B cell (primary cell): Measurements from ENCODE around the gene CAPRIN1. TPM values are rescaled to one million over a fixed set of nuclear protein-coding genes. Genes with fewer than 3 reads are reported as not detected.

Experiments
- ATAC-seq: fragments of 200-7000 bp; cut with Tn5 transposase; one replicate; pipeline ENCODE4 v1.10.0; 2021; ENCODE audit warnings: low read depth, mild to moderate bottlenecking, moderate number of reproducible peaks, moderate library complexity
- CTCF ChIA-PET: fragments of 350-600 bp; sonication (Branson Sonifier 250); formaldehyde crosslinking; loops from one replicate; lab custom pipeline; 2021; ENCODE audit warnings: antibody characterized with exemption, inconsistent platforms; lab: Charles Lee
- POLR2A ChIA-PET: fragments of 350-600 bp; sonication (Branson Sonifier 250); formaldehyde crosslinking; loops from one replicate; lab custom pipeline; 2021; ENCODE audit warnings: antibody characterized with exemption; lab: Charles Lee
- DNase-seq: peaks from one replicate; pipeline ENCODE4 v3.0.0; 2013
- H2AFZ ChIP-seq: 2 replicates; pipeline ENCODE4 v1.6.1; 2012; ENCODE audit warnings: mild to moderate bottlenecking, low read depth, low read length; ENCODE audit not compliant: insufficient read depth, poor library complexity, severe bottlenecking
- H3K27ac ChIP-seq, 2 donors: 1 replicate in 1 of 2; 2 replicates in 1 of 2; pipeline ENCODE4 v1.5.1; 2012 to 2013; ENCODE audit warnings: low read length in 2 of 2, mild to moderate bottlenecking in 2 of 2, moderate library complexity in 1 of 2
- H3K27me3 ChIP-seq, 4 experiments: fragments of 200-600 bp in 1 of 4; sonication (generic) in 1 of 4; replicated peaks in 1 of 4; 1 replicate in 2 of 4; 2 replicates in 2 of 4; pipeline versions ENCODE4 v1.6.1 to v1.7.0; 2013 to 2016; ENCODE audit warnings: low read length in 3 of 4, mild to moderate bottlenecking in 2 of 4, mixed read lengths in 1 of 4, moderate library complexity in 1 of 4; ENCODE audit not compliant: insufficient read depth in 4 of 4, control insufficient read depth in 3 of 4; ENCODE audit errors: control extremely low read depth in 1 of 4
- H3K36me3 ChIP-seq, 2 experiments: replicated peaks in 1 of 2; 1 replicate in 1 of 2; 2 replicates in 1 of 2; pipeline versions ENCODE4 v1.6.1 to v1.7.1; 2013; ENCODE audit warnings: low read length in 1 of 2; ENCODE audit not compliant: insufficient read depth in 2 of 2, control insufficient read depth in 1 of 2; ENCODE audit errors: control extremely low read depth in 1 of 2, extremely low read depth in 1 of 2
- H3K4me1 ChIP-seq, 2 donors: fragments of 200-600 bp in 1 of 2; sonication (generic) in 1 of 2; 1 replicate in 1 of 2; 2 replicates in 1 of 2; pipeline versions ENCODE4 v1.5.1 to v1.6.1; 2013 to 2017; ENCODE audit warnings: low read length in 2 of 2; ENCODE audit not compliant: control insufficient read depth in 2 of 2, insufficient read depth in 2 of 2
- H3K4me2 ChIP-seq: replicated peaks from 2 replicates; pipeline ENCODE3; 2012; ENCODE audit warnings: mild to moderate bottlenecking, low read depth, low read length; ENCODE audit not compliant: poor library complexity, severe bottlenecking
- H3K4me3 ChIP-seq, 5 experiments: fragments of 200-600 bp in 1 of 5; sonication (generic) in 1 of 5; 1 replicate in 3 of 5; 2 replicates in 2 of 5; pipeline versions ENCODE4 v1.5.1 to v1.7.0; 2011 to 2016; ENCODE audit warnings: low read length in 4 of 5, mild to moderate bottlenecking in 4 of 5, low read depth in 2 of 5, control low read depth in 1 of 5, moderate library complexity in 1 of 5; ENCODE audit not compliant: insufficient read depth in 1 of 5; ENCODE audit errors: control extremely low read depth in 1 of 5, extremely low read depth in 1 of 5
- H3K79me2 ChIP-seq: fragments of 200-600 bp; sonication (generic); one replicate; pipeline ENCODE4 v1.6.0; 2016; ENCODE audit warnings: low read length; ENCODE audit not compliant: control insufficient read depth, insufficient read depth
- H3K9ac ChIP-seq: fragments of 200-600 bp; sonication (generic); 2 replicates; pipeline ENCODE4 v1.6.1; 2017; ENCODE audit warnings: mild to moderate bottlenecking, low read length, moderate library complexity
- H3K9me3 ChIP-seq, 3 donors: one replicate each; pipeline versions ENCODE4 v1.6.1 to v1.7.1; 2013; ENCODE audit warnings: low read length in 2 of 3; ENCODE audit not compliant: control insufficient read depth in 2 of 3, insufficient read depth in 1 of 3; ENCODE audit errors: control extremely low read depth in 1 of 3
- H4K20me1 ChIP-seq: 2 replicates; pipeline ENCODE4 v1.6.0; 2012; ENCODE audit warnings: mild to moderate bottlenecking, low read length; ENCODE audit not compliant: insufficient read depth, control insufficient read depth, poor library complexity, severe bottlenecking
- H3K27ac Mint-ChIP-seq: one replicate; pipeline ENCODE4 v1.8.0; 2021; ENCODE audit warnings: mixed read lengths
- H3K27me3 Mint-ChIP-seq: one replicate; pipeline ENCODE4 v1.8.0; 2021; ENCODE audit warnings: mixed read lengths
- H3K4me1 Mint-ChIP-seq: one replicate; pipeline ENCODE4 v1.8.0; 2021; ENCODE audit warnings: mixed read lengths
- H3K4me3 Mint-ChIP-seq: one replicate; pipeline ENCODE4 v1.8.0; 2021; ENCODE audit warnings: mixed read lengths
- H3K9me3 Mint-ChIP-seq: one replicate; pipeline ENCODE4 v1.8.0; 2022; ENCODE audit warnings: mixed read lengths; ENCODE audit not compliant: insufficient read depth
- CTCF ChIP-seq: fragments of 200-600 bp; IDR thresholded peaks from one replicate; pipeline ENCODE4 v1.8.0; 2022; ENCODE audit warnings: antibody characterized with exemption, mild to moderate bottlenecking
- EZH2 ChIP-seq: IDR thresholded peaks from 2 replicates; pipeline ENCODE4 v1.6.1; 2012; ENCODE audit warnings: borderline replicate concordance, low read depth, mild to moderate bottlenecking, moderate library complexity, low read length; ENCODE audit not compliant: insufficient read depth, poor library complexity, severe bottlenecking
- WGBS: methylation state at CpG from one replicate; pipeline ENCODE4 v1.1.5; 2013; ENCODE audit warnings: missing lambda C conversion rate; ENCODE audit not compliant: insufficient coverage; 5-methylcytosine and 5-hydroxymethylcytosine counted together
- intact Hi-C: fragments of 100-400 bp; cut with micrococcal nuclease; formaldehyde crosslinking; loops from one replicate; pipeline ENCODE4 v1.10.0; 2022
- polyA plus RNA-seq: library from polyadenylated mRNA; depleted of rRNA; stranded (reverse); fragments of >200 nt; gene quantifications from 2 replicates; pipeline ENCODE4 v1.2.3, GENCODE V29; 2012
- total RNA-seq, 2 donors: library from RNA; stranded (reverse); fragments of 120-200 nt in 1 of 2; gene quantifications; 1 replicate in 1 of 2; 2 replicates in 1 of 2; pipeline versions ENCODE4 v1.2.3 to v1.2.4, GENCODE V29; 2013 to 2022

The CAPRIN1 gene
- total and polyA plus RNA-seq, 2 donors (not counting 1 experiment from before 2014, with no cell fraction given) = 31.7 to 133 TPM

- ATAC-seq (no peak), DNase-seq (no peak)
- ChIA-PET CTCF (interaction anchor here (0.8 kb wide), 1 partner anchor 48 kb away, joined by 4 read pairs; the partner anchor contains the start of gene CAPRIN1), POLR2A (interaction anchor here (0.6 kb wide), 1 partner anchor 46 kb away, joined by 5 read pairs; no protein-coding TSS in a partner anchor)
- Histone ChIP-seq H3K36me3 (peaks cover 21 to 63% of the 10 kb centered on the region in 2 experiments), H3K27ac (peak overlapping the region in 1 of 2 donors; percentile 13), H3K27me3 (no peaks in the 10 kb centered on the region), H3K4me2 (no peak overlapping the region), H3K9me3 (no peaks in the 10 kb centered on the region), H3K4me1 (peaks cover 2 to 3% of the 10 kb centered on the region in 2 donors), H3K9ac (no peak overlapping the region), H3K79me2 (no peaks in the 10 kb centered on the region), H4K20me1 (no peaks in the 10 kb centered on the region), H2AFZ (no peak overlapping the region), H3K4me3 (no peak overlapping the region)
- H3K9me3 Mint-ChIP-seq = no peaks in the 10 kb centered on the region
- H3K27ac Mint-ChIP-seq = no peak overlapping the region
- H3K27me3 Mint-ChIP-seq = no peaks in the 10 kb centered on the region
- no peak overlapping the region for H3K4me3 Mint-ChIP-seq
- WGBS = 100% methylated on average over 1 of the region's 2 CpGs
- intact Hi-C loops = no loop called here
- peaks cover 5% of the 10 kb centered on the region for H3K4me1 Mint-ChIP-seq
- TF ChIP-seq EZH2 = no peak
- no peak for TF ChIP-seq CTCF
Observed at GRCh38 chr11:34098813-34099212, 47.3 kb downstream of the CAPRIN1 start.

DNA sequence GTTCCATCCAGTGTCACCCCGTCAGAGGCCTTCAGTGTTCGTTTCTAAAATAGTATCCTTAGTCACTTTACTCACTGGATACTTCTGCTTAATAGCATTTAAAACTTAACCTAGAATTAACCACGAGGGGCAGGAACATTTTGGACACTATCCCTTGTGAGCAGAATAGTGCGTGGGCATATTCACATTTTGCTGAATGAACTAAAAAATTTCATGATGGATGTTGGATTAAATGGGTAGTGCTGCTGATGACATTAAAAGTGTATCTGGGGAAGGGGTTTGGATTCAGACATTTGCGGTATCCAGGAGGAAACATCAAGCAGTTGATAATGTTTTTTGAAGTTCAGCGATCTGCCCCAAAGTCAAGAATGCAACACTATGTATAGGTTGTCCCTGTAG lies 53.1 kb downstream of the CAPRIN1 start:
- WGBS = 39% methylated on average over 4 of the region's 6 CpGs
- peak overlapping the region; percentile 70 to 99 (median 93) for H3K4me3 ChIP-seq
- intact Hi-C loops = loop anchor here (1.0 to 2.0 kb wide), 8 partner anchors 53 to 812 kb away; partner anchors contain the start of genes APIP, C11orf91, CAPRIN1 and CAT

More for the DNA sequence above, 53.1 kb downstream of the CAPRIN1 start:
- peak overlapping the region; percentile 89 for H3K4me2 ChIP-seq
- ATAC-seq (no peak), DNase-seq (no peak)
- H2AFZ ChIP-seq = peak overlapping the region; percentile 97
- H3K4me3 Mint-ChIP-seq = peak overlapping the region; percentile 97
- H4K20me1 ChIP-seq = peaks cover 5% of the 10 kb centered on the region
- peaks cover 39% of the 10 kb centered on the region for H3K79me2 ChIP-seq
- peak overlapping the region; percentile 95 to 96 for H3K27ac ChIP-seq
- TF ChIP-seq EZH2 = no peak
- no peak for TF ChIP-seq CTCF
- peak overlapping the region; percentile 100 for H3K27ac Mint-ChIP-seq
- no peaks in the 10 kb centered on the region for H3K9me3 ChIP-seq
- peaks cover 15 to 30% of the 10 kb centered on the region in 2 experiments for H3K36me3 ChIP-seq
- H3K4me1 Mint-ChIP-seq = peaks cover 44% of the 10 kb centered on the region
- no peaks in the 10 kb centered on the region for H3K27me3 Mint-ChIP-seq
- no peaks in the 10 kb centered on the region for H3K9me3 Mint-ChIP-seq
- ChIA-PET CTCF (interaction anchor here (0.7 to 2.3 kb wide), 8 partner anchors 9 to 257 kb away, joined by 3 to 12 read pairs (median 3); partner anchors contain the start of gene CAPRIN1), POLR2A (interaction anchor here (0.7 to 2.0 kb wide), 6 partner anchors 9 to 813 kb away, joined by 3 to 26 read pairs (median 4); partner anchors contain the start of genes ABTB2, APIP, CAPRIN1 and PDHX)
- peaks cover 24 to 28% of the 10 kb centered on the region in 2 donors for H3K4me1 ChIP-seq
- H3K9ac ChIP-seq = peak overlapping the region; percentile 94
- no peaks in the 10 kb centered on the region for H3K27me3 ChIP-seq
